Measurements from ENCODE around the gene MOCS2. TPM values are rescaled to one million over a fixed set of nuclear protein-coding genes. Genes with fewer than 3 reads are reported as not detected.

Gene MOCS2
- total and polyA plus RNA-seq, 9 donors: 32.9 to 72.2 (median 41.7) TPM

GRCh38 chr5:53087621-53088121 lies 21.9 kb downstream of the MOCS2 start:
- H3K4me3 ChIP-seq: no peak overlapping the region
- intact Hi-C loops (cut with DNase I): no loop called here
- TF ChIP-seq POLR2A (IDR thresholded peaks at IDR 0.05) (no peak), CTCF (IDR thresholded peaks at IDR 0.05) (no peak), EP300 (IDR thresholded peaks at IDR 0.05) (no peak)
- WGBS, 3 donors: 47 to 100% (median 91%) methylated on average over 1 of the region's 1 CpG
- H3K4me1 ChIP-seq (ENCODE audit: insufficient read depth): peaks cover 4% of the 10 kb centered on the region
- H3K36me3 ChIP-seq: no peaks in the 10 kb centered on the region
- no peaks in the 10 kb centered on the region for H3K27me3 ChIP-seq
- H3K27ac ChIP-seq: no peak overlapping the region
- H3K9me3 ChIP-seq: no peaks in the 10 kb centered on the region
- no peak for DNase-seq

- no peaks in the 10 kb centered on the region for H3K27me3 ChIP-seq
- H3K36me3 ChIP-seq: no peaks in the 10 kb centered on the region
- H3K4me3 ChIP-seq: no peak overlapping the region
- intact Hi-C loops (cut with DNase I): no loop called here
- no peak for TF ChIP-seq POLR2A (IDR thresholded peaks at IDR 0.05)
- TF ChIP-seq CTCF (IDR thresholded peaks at IDR 0.05): no peak
- TF ChIP-seq EP300 (IDR thresholded peaks at IDR 0.05): no peak
- H3K9me3 ChIP-seq: no peaks in the 10 kb centered on the region
- no peak overlapping the region for H3K27ac ChIP-seq
- DNase-seq: no peak
- WGBS, 3 donors: 96 to 97% (median 97%) methylated on average over 1 of the region's 1 CpG
- peaks cover 4% of the 10 kb centered on the region for H3K4me1 ChIP-seq (ENCODE audit: insufficient read depth)
Observed at GRCh38 chr5:53087171-53087570, 22.4 kb downstream of the MOCS2 start.

GRCh38 chr5:53084546-53085255 lies 24.9 kb downstream of the MOCS2 start:
- DNase-seq: no peak
- H3K4me1 ChIP-seq (ENCODE audit: insufficient read depth): peaks cover 2% of the 10 kb centered on the region
- no peaks in the 10 kb centered on the region for H3K27me3 ChIP-seq
- H3K27ac ChIP-seq: no peak overlapping the region
- H3K36me3 ChIP-seq: no peaks in the 10 kb centered on the region
- H3K4me3 ChIP-seq: no peak overlapping the region
- 33 to 75% (median 54%) methylated on average over 4 of the region's 4 CpGs for WGBS, 3 donors
- intact Hi-C loops (cut with DNase I): no loop called here
- H3K9me3 ChIP-seq: no peaks in the 10 kb centered on the region
- TF ChIP-seq CTCF (IDR thresholded peaks at IDR 0.05) (no peak), EP300 (IDR thresholded peaks at IDR 0.05) (no peak), POLR2A (IDR thresholded peaks at IDR 0.05) (no peak)

GRCh38 chr5:53083927-53084326 lies 25.6 kb downstream of the MOCS2 start:
- H3K36me3 ChIP-seq: no peaks in the 10 kb centered on the region
- TF ChIP-seq EP300 (IDR thresholded peaks at IDR 0.05) (no peak), CTCF (IDR thresholded peaks at IDR 0.05) (no peak), POLR2A (IDR thresholded peaks at IDR 0.05) (no peak)
- H3K27ac ChIP-seq: no peak overlapping the region
- no peaks in the 10 kb centered on the region for H3K27me3 ChIP-seq
- H3K9me3 ChIP-seq: no peaks in the 10 kb centered on the region
- no peak for DNase-seq
- intact Hi-C loops (cut with DNase I): no loop called here
- no peak overlapping the region for H3K4me3 ChIP-seq
- no peaks in the 10 kb centered on the region for H3K4me1 ChIP-seq (ENCODE audit: insufficient read depth)

Data from ovary (tissue), 9 donors.